Measurements from ENCODE around the gene MICOS13.

Gene MICOS13

DNA sequence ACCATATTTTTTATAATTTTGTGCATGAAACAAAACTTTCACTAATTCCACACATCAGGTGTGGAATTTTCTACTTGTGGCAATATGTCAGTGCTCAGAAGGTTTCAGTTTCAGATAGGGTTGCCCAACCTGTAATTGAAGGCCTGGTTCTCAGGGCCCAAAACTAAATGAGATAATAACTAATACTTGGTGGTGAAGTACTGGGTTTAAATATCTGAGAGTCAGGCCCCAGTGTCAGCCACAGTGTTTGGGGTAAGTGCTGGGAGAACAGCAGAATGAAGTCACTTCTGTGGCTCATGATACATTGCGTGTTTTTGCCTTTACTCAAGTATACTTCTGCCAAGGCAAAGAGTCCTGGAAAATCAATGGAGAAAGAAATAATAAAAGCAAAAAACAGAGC, 51.9 kb downstream of the MICOS13 start:
- DNase-seq (ENCODE audit: low read depth in 2 of 2): no peak

All from stimulated activated CD8-positive, alpha-beta memory T cell treated with anti-CD3 and anti-CD28 coated beads, Interleukin-15, amount 100 ng/mL, for 4 hours (primary cell).